ENCODE data around the gene CBX6. TPM values are rescaled to one million over a fixed set of nuclear protein-coding genes. Genes with fewer than 3 reads are reported as not detected.

Gene CBX6
- total RNA-seq, 1 donor from 2014 or later: 159 TPM

- Histone ChIP-seq H3K36me3 (peaks cover 21 to 38% of the 10 kb centered on the region in 2 donors), H3K4me3 (no peak overlapping the region), H3K27me3 (no peaks in the 10 kb centered on the region), H3K9me3 (no peaks in the 10 kb centered on the region), H3K27ac (no peak overlapping the region), H3K4me1 (peaks cover 18 to 60% of the 10 kb centered on the region in 2 donors)
- TF ChIP-seq CTCF (IDR thresholded peaks at IDR 0.05): peak; percentile 77 to 89 (median 87)
- DNase-seq (ENCODE audit: low spot score in 2 of 2): peak in 1 of 2 donors; percentile 87
- intact Hi-C loops (cut with DNase I): no loop called here
Observed at GRCh38 chr22:38868886-38869381, 3.1 kb downstream of the CBX6 start.

- no peaks in the 10 kb centered on the region for H3K27me3 ChIP-seq
- H3K9me3 ChIP-seq: no peaks in the 10 kb centered on the region
- H3K36me3 ChIP-seq: peaks cover 21 to 38% of the 10 kb centered on the region in 2 donors
- H3K4me3 ChIP-seq: no peak overlapping the region
- intact Hi-C loops (cut with DNase I): no loop called here
- peaks cover 24 to 66% of the 10 kb centered on the region in 2 donors for H3K4me1 ChIP-seq
- TF ChIP-seq CTCF (IDR thresholded peaks at IDR 0.05): no peak
- H3K27ac ChIP-seq: no peak overlapping the region
- peak in 1 of 2 donors; percentile 49 for DNase-seq (ENCODE audit: low spot score in 2 of 2)
Observed at GRCh38 chr22:38868286-38868721, 3.7 kb downstream of the CBX6 start.

- TF ChIP-seq CTCF (IDR thresholded peaks at IDR 0.05): no peak
- H3K4me1 ChIP-seq: peaks cover 28 to 73% of the 10 kb centered on the region in 2 donors
- no peaks in the 10 kb centered on the region for H3K9me3 ChIP-seq
- intact Hi-C loops (cut with DNase I): no loop called here
- H3K36me3 ChIP-seq: peaks cover 21 to 38% of the 10 kb centered on the region in 2 donors
- no peak overlapping the region for H3K27ac ChIP-seq
- no peak overlapping the region for H3K4me3 ChIP-seq
- peak in 1 of 2 donors; percentile 61 for DNase-seq (ENCODE audit: low spot score in 2 of 2)
- no peaks in the 10 kb centered on the region for H3K27me3 ChIP-seq
Observed at GRCh38 chr22:38867471-38868285, 4.3 kb downstream of the CBX6 start.

GRCh38 chr22:38867124-38867455, 4.9 kb downstream of the CBX6 start:
- peaks cover 28 to 74% of the 10 kb centered on the region in 2 donors for H3K4me1 ChIP-seq
- H3K36me3 ChIP-seq: peaks cover 21 to 38% of the 10 kb centered on the region in 2 donors
- intact Hi-C loops (cut with DNase I): no loop called here
- H3K9me3 ChIP-seq: no peaks in the 10 kb centered on the region
- H3K27me3 ChIP-seq: no peaks in the 10 kb centered on the region
- H3K4me3 ChIP-seq: no peak overlapping the region
- DNase-seq (ENCODE audit: low spot score in 2 of 2): no peak
- TF ChIP-seq CTCF (IDR thresholded peaks at IDR 0.05): no peak
- H3K27ac ChIP-seq: no peak overlapping the region

GRCh38 chr22:38866399-38867123, 5.5 kb downstream of the CBX6 start:
- no peak for TF ChIP-seq CTCF (IDR thresholded peaks at IDR 0.05)
- Histone ChIP-seq H3K4me3 (no peak overlapping the region), H3K27ac (no peak overlapping the region), H3K27me3 (no peaks in the 10 kb centered on the region), H3K36me3 (peaks cover 21 to 38% of the 10 kb centered on the region in 2 donors), H3K4me1 (peaks cover 28 to 76% of the 10 kb centered on the region in 2 donors), H3K9me3 (no peaks in the 10 kb centered on the region)
- peak in 1 of 2 donors; percentile 58 for DNase-seq (ENCODE audit: low spot score in 2 of 2)
- intact Hi-C loops (cut with DNase I): no loop called here
